H4 (cell line): ENCODE data around the gene COL4A2. TPM values are rescaled to one million over a fixed set of nuclear protein-coding genes. Genes with fewer than 3 reads are reported as not detected.

Source experiments
- DNase-seq: peaks from one replicate; pipeline ENCODE4 v3.0.0-alpha.2; 2015; ENCODE audit warnings: low spot score
- total RNA-seq: library from RNA; depleted of rRNA; stranded (reverse); fragments of >200 nt; shearing (Covaris generic); gene quantifications from 2 replicates; pipeline ENCODE4 v1.2.3, GENCODE V29; 2014

The COL4A2 gene
- total RNA-seq, 1 experiment from 2014 or later: 20.4 TPM

GRCh38 chr13:110272227-110272626 is 34.9 kb upstream of the COL4A2 start:
- no peak for DNase-seq

- no peak for DNase-seq
Observed at GRCh38 chr13:110272651-110273050, 34.4 kb upstream of the COL4A2 start.

DNA sequence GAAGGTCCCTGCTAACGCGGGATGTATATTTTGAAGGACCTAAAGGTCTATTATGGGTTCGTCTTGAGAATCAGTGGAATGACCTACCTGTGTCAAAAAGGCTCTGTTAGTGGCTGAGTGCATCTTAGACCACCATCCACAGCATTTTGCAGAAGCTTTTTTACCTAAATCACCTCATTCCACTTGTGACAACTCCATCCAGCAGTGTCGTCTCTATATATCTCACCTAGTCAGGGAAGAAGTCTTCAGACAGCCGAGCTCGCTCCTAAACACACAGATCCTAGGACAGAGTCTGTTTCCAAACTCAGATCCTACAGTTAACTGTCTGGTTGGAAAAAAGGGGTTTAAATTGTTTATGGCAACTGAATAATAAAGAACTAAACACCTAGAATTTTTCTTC is 33.8 kb upstream of the COL4A2 start:
- DNase-seq: no peak

DNA sequence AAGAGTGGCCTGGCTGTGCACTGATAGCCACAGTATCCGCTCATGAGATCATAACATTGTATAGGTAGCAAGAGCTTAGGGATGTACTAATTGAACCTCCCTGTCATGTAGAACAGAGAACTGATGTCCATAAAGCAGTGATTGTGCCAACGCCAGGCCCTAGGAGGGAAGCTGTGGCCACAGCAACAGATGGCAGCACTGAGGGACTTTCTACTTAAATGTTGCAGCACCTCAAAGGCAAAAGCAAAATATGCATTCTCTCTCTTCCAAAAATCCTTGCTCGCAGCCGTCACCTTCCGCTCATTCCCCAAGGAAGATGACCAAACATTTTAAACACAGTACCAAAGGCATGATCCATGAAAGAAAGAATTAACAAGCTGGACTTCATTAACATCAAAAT is 32.4 kb upstream of the COL4A2 start:
- DNase-seq: no peak

DNA sequence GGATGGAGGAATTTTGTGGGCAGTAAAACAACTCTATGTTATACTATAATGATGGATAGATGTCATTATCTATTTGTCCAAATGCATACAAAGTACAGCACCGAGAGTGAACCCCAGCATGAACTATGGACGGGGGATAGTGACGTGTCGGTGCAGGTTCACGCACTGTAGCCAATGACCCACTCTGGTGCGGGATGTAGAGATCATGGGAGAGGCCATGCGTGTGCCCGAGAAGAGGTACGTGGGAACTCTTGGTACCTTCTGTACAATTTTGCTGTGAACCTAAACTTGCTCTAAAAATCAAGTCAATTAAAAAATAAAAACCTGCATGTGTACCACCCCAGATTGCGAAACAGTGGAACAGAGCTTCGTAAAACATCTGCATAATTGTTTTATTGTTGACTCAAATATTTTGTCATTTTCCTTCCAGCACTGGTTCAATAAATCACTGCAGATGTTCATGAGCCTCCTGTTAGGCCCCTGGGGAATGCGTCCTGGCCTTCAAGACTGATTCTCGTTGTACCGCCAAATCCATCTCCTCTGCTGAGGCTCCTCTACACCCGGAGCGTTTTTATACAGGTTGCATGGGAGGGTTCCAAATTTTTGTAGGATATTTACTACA is 31.0 kb upstream of the COL4A2 start:
- no peak for DNase-seq

DNA sequence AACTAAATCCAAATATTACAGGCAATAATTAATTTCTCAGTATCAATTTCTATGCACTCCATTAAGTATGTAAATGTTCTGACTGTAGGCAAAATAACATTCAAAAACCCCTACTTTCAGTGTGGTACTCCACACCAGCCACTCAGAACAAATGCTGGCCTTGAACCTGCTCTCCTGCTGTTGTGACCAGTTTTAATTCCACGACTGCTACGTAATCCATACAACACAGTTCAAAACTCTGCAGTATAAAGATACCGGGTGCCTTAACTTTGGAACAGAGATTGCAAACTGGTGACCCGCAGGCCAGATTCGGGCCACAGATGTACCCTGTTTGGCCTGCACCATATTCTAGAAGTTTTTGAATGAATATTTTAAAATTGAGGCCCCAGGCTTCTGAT is 30.5 kb upstream of the COL4A2 start:
- no peak for DNase-seq

DNA sequence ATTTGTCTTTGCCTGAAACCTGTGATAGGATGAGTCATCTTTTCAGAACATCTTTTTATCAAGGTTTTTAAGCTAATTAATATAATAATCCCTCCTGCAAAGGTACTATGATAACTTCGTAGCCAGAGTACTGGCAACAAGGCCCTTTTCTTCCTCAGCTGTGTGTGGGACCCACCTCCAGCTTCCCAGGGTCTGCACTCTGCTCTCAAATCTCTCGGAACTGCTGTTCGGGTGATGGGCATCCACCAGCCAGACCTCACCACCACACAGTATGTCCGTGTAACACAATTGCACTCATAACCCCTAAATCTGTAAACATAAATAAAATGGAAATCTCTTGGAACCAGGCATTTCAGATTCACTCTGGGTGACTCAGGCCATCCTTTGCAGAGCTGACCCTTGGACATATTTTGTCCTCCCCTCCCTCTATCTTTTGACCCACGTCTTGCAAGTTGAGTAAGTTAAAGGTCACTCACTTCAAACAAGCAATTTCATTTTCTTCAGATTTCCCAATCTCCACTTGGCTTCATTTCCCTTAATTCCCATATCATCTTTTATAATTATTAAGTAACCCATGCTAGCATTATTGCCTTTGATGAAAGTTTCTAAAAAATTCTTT is 29.6 kb upstream of the COL4A2 start:
- no peak for DNase-seq

DNA sequence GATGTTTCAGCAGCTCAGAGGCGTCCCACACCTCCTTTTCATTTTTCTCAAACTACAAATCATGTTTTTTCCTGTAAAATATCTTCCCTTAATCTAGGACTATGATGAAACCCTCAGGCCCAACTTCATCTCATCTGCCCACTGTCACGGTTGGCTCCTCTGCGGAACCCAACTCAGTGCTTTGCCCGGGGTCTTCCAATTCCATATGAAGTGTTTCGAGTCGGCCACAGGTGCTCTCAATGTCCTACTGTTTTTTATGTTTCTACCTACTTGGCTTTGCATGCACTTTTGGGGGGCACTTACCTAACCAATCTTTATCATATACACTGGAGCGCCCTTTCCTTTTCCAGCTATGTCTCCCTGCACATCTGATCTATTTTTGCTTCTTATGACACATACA is 28.2 kb upstream of the COL4A2 start:
- no peak for DNase-seq

- DNase-seq: no peak
Observed at GRCh38 chr13:110279684-110280083, 27.4 kb upstream of the COL4A2 start.

GRCh38 chr13:110280231-110280813 is 26.8 kb upstream of the COL4A2 start:
- DNase-seq: no peak

DNA sequence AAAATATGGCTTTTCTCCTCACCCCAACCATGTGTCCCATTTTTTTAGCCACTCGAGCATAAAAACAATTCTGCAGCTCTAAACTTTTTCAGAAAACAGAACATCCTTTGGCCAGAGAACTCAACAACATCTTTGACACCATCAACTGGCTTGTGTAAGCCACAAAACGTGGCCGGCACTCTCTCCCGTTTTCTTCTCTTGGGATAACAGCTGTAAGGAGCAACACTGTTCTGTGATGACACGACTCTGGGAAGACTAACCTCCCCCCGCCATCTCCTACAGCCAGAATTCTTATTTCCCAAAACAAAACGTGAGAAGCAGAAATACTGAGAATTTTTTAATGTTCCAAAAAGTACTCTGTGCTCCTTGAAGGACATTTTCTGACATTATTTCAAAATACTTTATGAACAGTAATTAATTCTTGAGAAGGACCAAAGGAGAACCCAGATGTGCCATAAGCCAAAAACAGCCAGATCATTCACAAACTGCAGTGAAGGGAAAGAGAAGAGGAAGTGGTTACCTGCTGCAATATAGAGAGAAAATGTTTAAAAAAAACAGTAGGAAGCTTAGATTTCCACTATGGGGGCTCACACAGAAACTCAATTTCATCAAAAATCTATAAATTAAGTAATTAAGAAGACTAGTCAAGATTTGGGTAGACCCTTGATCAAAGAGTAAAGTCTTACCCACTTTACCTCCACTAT is 25.9 kb upstream of the COL4A2 start:
- DNase-seq: no peak

GRCh38 chr13:110281736-110282135 is 25.3 kb upstream of the COL4A2 start:
- DNase-seq: no peak

DNA sequence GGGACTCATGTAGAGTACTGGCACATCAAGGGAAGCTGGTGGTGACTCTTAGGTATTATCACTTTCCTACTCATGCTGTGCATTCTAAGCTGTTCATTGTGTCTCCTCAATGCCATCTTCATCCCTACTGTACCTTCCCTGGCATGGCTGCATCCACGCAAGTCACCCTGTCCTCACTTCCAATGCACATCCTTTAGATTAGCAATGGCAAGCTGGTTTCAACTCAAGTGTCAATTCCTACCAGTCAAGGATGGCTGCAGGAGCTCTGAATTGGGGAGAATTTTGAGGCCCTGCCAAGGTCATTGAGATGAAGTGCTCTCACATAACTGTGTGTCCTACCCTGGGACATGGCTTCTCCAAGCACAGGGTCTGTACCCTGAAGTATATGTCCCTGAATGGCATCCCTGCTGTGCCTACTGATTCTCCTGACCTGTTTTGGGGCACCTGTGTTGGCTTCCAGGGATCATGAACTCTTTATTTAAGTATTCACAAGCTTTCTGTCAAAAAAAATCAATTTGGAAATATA is 24.7 kb upstream of the COL4A2 start:
- DNase-seq: no peak

DNA sequence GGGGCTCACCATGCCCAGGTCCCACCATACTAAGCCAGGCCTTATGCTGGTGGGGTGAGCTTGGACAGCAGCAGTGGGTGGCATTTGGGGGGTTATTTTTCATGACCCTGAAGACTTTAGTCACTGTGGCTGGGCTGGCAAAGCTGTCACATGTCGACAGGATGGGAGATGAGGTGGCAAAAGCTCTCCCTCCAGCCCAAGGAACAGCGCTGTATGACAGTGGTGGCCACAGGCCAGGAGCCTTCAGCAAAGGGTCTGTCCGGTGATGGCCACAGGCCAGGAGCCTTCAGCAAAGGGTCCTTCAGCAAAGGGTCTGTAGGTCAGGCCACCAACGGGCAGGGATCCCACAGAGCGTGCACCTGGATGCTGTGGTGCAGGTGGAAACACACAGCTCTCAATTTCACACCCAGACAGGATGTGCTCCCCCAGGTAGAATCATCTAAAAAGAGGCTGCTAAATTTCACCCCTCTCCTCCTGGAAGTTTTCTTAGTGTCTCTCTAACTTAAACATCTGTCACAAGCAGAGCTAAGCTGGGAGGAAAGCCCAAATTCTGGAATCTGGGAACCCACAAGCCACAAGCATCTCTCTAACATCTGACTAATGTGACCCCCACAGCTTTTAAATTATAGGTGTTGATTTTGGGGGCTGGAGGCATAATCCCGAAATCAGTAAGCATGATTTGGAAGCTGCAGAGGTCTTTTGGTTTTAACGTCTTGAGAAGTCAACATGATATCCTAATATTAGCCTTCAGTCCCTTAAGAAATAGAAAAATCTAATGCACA is 23.2 kb upstream of the COL4A2 start:
- no peak for DNase-seq

DNA sequence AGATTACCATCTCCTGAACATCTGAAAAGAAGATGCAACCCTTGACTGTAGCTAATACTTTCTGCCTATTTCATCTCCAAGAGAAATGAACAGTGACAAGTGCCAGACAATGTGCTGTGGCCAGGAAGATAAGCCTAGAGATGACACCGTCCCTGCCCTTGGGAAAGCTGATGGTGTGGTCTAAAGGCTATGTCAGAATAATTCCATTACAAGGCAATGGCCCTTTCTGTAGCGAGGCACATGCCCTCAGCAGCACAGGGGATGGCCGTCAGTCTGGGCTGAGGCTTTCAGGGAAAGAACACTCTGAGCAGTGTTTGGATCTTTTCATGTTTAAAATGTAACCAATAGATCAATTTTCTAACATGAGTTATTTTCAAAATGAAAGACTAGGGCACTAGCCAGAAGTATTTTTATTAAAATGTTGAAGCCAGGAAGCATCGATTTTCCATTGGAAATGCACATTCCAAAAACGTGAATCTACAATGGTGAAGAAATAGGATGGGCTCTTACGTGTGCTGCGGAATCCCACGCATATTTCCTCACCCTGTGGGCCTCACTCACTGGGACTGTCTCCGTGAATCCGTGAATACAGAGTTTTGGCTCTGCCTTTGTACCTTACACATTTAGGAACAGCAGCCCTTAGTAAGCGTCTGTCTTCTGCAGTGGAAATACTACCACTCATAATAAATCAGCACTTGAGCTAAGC is 22.2 kb upstream of the COL4A2 start:
- DNase-seq: no peak

- no peak for DNase-seq
Observed at GRCh38 chr13:110285991-110286832, 20.9 kb upstream of the COL4A2 start.

DNA sequence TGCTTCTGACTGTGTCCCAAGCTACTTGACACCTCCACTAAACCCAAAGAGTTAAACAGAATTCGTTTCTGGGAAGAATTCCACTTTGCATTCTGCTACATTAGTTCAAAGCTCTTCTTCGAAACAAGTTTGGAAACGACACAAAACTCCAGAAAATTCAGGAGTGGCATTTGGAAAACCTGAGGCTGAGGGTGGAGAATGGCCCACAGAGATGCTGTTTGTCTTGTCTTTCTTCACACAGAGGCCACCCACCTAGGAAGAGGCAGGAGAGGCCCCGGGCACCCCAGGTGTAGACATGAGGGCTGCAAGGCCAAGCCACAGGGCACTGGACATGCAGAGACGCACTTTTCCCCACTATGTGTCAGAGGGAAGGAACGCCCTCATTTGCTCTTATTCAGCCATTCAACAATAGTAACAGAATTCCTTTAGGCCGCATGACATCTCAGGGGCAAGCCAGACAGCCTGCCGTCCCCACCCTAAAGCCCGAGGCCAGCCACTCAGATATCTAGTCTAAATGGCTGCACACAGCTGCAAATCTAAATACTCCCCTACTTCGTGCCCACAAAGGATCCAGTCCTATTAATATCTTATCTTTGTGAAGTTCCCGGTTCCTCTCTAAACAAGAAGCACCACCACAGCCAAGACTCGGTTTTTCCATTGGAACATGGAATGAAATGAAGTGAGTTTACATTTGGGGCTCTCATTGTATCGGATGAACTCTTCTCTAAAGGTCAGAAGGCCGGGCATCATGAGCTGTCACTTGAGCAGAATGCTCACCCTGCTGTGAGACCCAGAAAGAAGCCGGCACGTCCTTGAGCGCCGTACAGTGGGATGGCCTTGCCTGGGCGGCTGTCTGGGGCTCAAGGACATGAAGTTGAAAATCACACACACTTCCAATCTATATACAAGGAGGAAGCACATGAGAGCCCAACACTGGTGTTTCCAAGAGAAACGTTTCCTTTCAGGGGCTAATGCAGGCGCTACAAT is 20.0 kb upstream of the COL4A2 start:
- DNase-seq: no peak

DNA sequence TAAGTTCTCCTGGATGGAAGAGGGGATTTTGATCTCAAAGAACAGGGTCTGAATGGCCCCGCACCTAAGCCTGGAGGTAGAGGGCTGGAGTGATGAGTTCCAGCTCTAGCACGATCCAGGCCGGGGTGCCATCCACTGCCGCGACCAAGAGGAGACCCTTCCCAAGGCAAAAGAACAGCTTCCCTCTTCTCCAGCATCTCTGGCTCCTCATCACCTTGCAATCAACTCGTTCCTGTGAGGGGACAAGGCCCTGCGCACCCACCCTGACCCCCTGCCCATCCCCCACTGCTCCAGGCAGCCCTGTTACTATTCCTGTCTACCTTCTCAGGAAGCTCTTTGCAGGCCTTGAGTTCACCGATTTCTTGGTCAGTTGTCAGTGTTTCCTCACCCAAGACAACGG is 17.9 kb upstream of the COL4A2 start:
- no peak for DNase-seq

DNA sequence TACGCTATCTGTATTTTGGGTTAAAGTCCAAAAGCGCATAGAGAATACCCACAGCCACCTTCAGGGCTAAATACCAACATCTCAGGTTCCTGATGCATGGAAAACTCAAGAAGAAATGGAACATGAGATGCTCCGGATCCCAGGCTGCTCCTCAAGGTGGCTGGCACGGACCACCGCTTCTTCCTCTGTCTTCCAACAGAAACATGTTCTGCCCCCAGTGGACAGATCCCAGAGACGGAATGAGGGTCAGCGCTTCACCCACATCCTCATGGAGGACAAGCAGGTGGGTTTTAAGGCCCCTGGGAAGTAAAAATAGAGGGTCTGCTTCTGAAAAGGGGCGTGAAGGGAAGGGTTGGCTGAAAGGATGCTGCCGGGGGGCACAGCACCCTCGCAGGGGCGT is 17.4 kb upstream of the COL4A2 start:
- DNase-seq: no peak
